H1 (cell line): Measurements from ENCODE around the gene FGGY. TPM values are rescaled to one million over a fixed set of nuclear protein-coding genes. Genes with fewer than 3 reads are reported as not detected.

Source experiments
- CEBPB ChIP-seq: IDR thresholded peaks from 2 replicates; pipeline ENCODE4 v1.6.1; 2012; ENCODE audit warnings: low read depth, low read length
- KDM5A ChIP-seq: fragments of 200-600 bp; IDR thresholded peaks from 2 replicates; pipeline ENCODE4 v1.7.1; 2012; ENCODE audit warnings: mild to moderate bottlenecking, low read length, inconsistent platforms, mixed read lengths
- PHF8 ChIP-seq: fragments of 200-600 bp; sonication (generic); conservative IDR thresholded peaks from 2 replicates; pipeline ENCODE4 v1.7.1; 2012; ENCODE audit warnings: low read depth, mild to moderate bottlenecking, inconsistent platforms, low read length, moderate library complexity
- SP2 ChIP-seq: IDR thresholded peaks from 2 replicates; pipeline ENCODE4 v1.6.1; 2012; ENCODE audit warnings: mild to moderate bottlenecking, low read length, inconsistent platforms
- polyA plus RNA-seq, 7 experiments: library from polyadenylated mRNA; depleted of rRNA in 3 of 7; stranded (reverse) in 5 of 7; unstranded in 2 of 7; fragments of >200 nt in 5 of 7; fragments of 200-250 nt in 2 of 7; gene quantifications; 1 replicate in 5 of 7; 2 replicates in 1 of 7; 4 replicates in 1 of 7; pipeline versions ENCODE4 v1.2.1 to v1.2.3, GENCODE V29; 2011 to 2013; ENCODE audit warnings: missing spikeins in 2 of 7, mixed read lengths in 2 of 7
- total RNA-seq: library from RNA; stranded (reverse); fragmentation: NEBNext Ultra II Directional; extraction: Animal tissue kit (Norgen Biotek cat#: 25700); gene quantifications from 2 replicates; pipeline ENCODE4 v1.2.1, GENCODE V29; 2021

The FGGY gene
- total and polyA plus RNA-seq, 2 of the 8 experiments (the other 6 are each of a cell fraction or from before 2014, with no cell fraction given): 10.3 to 12.5 TPM

DNA sequence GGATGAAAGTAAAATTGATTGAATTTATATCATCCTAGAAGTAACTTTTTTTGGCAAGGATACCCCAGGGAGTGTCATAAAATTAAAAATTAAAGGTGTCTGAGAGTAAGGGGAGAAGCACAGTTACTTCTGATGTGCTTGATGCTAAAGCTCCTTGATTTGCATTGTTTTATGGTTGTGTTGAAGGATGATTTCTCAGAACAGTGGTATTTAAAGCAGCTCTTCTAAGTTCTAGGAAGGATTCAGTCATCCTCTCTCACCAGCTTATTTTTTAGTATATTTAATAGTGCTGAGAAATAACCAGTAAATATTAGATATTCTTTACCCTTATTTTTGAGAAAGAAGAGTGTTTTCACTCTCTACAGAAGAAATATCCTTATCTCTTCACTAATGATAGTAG lies 93.0 kb downstream of the FGGY start (continued):
- TF ChIP-seq PHF8: no peak
- no peak for TF ChIP-seq SP2
- no peak for TF ChIP-seq CEBPB
- TF ChIP-seq KDM5A: no peak
